ENCODE measurements around the gene DOCK10.

Gene DOCK10

DNA sequence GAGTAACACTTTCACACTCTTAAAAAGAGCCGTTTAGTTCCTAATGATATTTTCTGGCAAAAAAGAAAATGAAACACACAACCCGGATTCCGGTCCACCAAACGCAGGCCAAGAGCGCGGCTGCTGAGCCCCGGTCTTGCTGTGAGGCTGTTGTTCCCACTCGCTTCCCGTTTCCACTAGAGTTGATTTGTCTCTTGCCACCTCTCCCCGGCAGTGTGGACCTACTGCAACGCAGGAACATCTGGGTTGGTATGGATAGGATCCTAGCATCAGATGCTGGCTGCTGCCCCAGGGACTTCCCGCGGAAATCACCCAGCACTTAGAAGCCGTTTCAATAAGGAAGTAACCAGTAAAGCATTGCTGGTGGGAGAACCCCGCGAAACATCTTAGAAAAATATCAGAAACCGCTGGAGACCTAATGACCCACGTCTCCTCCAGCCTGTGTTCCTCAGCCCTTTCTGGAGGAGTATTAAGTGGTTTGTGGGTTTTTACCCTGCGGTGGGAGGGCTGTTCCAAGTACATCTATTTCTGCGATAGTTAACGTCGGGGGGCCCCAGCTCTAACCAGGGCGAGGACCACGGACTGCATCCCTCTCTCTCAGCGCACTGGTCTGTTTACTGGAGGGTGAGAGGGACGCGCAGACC is 939 bp downstream of the DOCK10 start:
- peak; percentile 57 for DNase-seq (ENCODE audit: low read depth)

DNA sequence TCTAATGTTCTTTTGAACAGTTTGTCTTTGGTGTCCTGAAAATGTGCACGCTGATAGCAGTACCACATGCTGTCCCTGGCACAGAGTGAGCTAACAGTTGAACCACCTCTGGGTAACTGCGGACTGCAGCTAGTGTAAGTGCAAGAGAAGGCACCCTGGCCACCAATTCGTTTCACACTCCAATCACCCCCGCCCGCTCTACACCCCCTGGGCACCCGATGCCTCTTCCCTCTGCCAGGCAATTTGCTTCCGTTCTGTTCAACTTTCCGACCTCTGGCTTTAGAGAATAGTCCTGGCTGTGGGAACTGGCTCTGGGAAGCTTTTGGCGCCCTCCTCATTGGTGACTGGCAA is 1.4 kb downstream of the DOCK10 start:
- DNase-seq (ENCODE audit: low read depth): peak; percentile 29

DNA sequence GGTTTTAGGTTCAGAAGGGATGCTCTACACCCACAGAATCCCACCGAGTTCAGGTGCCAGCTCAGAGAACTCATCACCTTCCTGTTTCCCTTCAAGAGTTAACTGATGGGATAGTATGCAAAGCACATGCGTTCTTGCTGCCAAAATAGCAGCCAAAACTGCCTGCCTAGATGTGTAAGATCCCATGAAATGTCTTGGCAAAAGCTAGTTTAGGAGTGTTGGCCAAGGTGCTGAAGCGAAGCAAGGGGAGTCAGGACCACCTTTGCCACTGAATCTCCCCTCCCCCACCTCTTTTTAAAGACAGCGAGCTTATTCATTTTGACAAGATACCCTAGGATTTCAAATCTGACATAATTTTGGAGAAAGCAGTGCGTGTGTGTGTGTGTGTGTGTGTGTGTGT is 2.1 kb downstream of the DOCK10 start:
- no peak for DNase-seq (ENCODE audit: low read depth)

DNA sequence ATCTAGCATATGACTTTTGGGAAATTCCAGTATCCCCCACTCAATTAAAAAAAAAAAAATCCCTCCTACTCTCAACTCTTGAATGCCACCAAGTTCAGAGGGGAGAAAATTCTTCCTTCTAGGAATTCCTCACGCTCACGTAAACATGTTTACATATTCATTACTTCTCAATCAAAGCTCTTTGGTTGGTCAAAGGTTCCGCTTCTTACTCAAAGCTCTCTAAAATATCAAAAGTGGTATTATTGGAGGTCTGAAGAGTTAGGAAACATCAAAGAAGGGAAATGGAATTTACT is 4.1 kb downstream of the DOCK10 start:
- DNase-seq (ENCODE audit: low read depth): no peak

DNA sequence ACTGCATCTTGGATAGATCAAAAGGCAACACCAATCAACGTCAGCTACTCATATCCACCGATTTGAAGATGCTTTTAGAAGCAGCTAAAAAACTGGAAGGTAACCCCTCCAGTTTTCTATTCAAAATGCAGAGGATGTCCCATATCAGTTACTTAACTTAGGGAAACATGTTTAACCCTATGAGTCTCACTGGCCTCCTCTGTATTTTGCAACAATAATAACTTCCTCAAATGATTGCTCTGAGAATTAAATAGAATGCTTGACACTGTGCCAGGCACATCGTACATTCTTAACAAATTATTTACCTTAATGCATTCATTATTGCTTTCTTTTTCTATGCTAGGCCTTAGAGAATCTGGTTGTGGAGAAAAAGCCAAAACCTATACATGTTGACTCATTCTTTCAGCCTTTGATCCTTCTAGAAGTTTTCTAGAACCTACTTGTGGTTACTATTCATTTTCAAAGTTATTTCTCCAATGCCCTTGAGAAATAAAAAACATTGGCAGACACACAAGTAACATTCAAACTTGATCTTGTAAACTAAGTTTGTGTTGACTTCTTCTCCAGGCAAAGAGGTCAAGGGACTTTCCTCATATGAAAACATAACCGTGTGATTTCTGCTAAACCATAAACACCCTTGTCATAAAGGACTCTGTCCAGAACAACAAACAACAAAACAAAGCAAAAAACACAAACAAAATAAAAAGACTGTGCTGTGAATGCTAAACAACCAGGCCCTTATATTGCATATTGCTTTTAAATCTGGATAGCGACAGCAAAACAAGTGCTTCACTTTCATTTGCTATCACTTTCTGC is 4.6 kb downstream of the DOCK10 start:
- no peak for DNase-seq (ENCODE audit: low read depth)

DNA sequence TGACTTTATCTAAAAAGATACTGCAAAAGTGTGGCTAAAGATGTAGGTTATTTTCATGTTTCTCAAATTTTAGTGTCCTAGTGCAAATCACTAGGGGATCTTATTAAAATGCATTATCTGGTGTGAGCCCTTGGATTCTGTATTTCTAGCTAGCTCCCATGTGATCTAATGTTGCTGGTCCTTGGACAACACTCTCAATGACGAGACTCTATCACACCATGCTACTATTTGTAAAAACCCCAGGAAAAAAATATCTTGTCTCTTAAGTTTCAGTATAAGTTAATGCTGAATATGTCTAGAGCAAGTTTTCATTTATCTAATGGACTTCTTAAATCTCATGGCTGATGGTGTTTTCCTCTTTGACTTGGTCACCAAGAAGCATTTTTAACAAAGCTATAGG is 5.8 kb downstream of the DOCK10 start:
- DNase-seq (ENCODE audit: low read depth): no peak

DNA sequence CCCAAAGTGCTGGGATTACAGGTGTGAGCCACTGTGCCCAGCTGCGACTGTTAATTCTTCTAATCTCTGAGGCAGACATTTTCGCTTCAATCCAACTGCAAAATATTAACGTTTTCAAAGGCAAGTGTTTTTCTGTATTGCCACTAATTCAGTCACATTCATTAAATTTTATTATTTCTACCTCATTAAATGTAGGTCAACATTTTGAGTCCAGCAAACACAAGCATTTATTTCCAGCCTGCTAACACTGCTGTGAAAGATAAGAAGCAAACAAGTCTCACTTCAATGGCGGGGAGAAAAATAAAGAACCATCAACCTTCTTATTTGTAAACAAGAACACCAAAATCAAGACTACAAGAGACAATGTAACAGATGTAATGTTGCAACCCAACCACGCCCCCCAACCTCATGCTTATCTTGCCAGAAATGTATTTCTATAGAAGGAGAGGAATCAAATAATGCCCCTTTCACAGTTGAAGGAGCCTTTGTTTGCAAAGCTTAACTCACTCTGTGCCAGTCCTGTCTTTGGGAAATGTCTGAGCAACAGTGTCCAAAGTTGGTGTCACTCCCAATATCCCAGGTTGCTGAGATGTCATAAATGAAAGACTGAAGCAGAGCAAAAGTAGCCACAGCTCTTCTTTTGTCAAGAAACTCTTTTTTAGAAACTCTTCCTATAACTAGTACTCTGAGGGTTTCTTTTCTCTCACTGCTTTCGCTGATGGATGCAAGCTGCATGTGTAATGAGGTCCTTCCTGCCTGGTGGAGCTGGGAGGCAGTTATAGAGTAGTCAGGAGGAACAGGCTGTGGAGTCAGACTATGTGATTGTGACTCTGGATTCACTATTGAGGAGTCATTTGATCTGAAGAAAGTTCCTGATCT is 8.6 kb downstream of the DOCK10 start:
- no peak for DNase-seq (ENCODE audit: low read depth)

DNA sequence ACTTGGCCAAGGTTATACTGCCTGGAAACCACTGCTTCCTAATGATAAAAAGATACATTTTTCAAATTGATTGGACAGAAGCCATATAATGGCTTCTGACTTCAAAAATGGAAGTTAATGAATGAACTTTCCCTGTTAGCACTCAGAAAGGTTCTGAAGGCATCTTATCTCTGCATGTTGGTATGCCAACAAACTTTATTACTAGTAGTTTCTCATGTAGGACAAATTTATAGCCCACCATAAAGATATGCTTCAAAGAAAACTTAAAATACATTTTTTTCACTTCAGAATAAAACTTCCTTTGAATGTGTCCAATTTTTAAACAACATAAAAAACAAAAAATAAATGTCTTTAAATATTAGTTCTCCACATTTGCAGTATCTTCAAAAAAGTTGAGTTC is 10.0 kb downstream of the DOCK10 start:
- DNase-seq (ENCODE audit: low read depth): no peak

DNA sequence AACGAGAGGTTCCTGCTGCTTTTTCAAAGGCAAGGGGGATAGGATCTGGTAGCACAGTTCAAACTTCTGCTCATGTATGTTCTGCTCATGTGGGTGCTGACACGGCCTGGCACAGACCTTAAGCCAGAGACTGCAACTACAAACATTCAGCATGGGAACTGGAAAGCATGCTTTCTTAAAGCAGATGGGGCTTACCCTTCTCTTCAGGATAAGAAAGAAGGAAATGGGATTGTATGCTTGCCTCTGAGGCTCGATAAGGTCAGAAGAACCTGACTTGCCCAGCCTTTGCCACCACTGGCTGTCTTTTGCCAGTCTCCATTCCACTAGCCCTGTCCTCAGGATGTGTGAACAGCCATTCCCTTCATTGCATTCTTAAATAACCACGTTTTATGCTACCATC is 10.7 kb downstream of the DOCK10 start:
- no peak for DNase-seq (ENCODE audit: low read depth)

DNA sequence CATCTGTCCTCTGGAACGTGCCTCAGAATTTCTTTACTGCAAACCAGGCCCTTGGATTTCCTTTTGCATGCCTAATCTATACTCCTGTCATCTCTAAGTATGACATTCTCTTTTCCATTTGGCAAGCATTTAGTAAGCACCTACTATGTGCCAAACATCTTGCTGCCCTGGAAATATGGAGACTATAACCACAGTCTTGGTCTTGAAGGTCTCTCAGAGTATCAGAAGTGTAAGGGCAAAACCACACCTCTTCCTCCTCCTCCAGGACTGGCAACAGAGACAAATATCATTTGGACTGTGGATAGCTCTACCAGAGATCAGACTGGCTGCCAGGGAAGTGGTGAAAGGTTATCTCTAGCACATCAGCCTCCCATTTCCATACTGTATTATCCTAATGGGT is 11.4 kb downstream of the DOCK10 start:
- DNase-seq (ENCODE audit: low read depth): no peak

DNA sequence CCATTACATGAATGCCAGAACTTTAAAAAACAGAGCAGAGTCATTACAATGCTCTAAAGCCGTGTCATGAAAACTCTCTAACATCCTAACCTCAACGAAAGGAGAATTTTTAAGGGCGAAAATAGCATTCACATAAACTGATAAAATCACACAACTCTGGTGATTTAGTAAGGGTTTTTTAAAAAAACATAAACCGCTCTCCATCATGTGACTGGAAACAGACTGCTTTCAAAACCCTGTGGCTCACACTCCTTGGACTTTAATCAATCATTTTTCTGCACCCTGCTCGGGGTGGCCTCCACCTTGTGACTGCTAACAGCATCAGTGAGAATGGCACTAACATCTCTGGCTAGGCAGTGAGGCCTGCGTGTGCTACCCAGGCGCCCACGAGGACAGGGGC is 12.1 kb downstream of the DOCK10 start:
- no peak for DNase-seq (ENCODE audit: low read depth)

DNA sequence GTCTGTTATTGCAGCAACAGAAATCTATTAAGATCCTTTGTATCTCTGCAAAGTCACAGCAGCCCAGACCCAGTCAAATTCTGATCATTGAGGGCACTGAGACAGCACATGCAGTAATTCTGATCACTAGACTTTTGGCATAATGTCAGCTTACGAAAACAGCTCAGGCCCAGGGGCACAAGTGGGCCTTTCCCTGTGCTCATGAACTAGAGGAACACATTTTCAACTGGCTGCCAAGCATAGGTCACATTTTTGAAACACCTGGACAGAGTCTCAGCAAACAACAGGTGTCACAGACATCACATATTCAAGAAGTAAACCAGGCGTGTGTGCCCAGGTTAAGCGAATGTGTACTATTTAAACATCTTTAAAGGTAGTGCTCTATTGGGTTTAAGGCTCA is 13.7 kb downstream of the DOCK10 start:
- DNase-seq (ENCODE audit: low read depth): no peak

DNA sequence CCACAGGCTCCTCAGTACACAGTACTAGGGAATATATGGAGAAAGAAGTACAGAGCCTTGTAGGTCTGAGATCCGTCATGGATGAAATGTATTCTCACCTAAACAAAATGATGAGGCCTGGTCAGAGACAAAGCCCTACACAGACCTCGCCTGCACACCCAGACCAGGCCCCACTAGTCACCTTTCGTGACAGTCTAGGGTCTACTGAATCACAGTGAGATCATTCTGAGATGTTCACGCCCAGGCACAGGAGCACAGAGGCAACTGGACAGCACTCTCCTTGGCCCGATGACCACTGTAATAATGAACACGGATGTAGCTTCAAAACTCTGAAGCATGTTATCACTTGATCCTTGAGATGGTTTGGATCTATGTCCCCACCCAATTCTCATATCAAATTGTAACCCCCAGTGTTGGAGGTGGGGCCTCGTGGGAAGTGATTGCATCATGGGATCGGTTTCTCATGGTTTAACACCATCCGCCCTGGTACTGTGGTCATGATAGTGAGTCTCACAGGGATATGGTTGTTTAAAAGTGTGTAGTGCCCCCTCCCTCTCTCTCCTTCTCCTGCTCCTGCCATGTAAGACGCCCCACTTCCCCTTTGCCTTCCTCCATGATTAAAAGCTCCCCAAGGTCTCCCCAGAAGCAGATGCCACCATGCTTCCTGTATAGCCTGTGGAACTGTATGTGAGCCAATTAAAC is 15.1 kb downstream of the DOCK10 start:
- DNase-seq (ENCODE audit: low read depth): no peak

DNA sequence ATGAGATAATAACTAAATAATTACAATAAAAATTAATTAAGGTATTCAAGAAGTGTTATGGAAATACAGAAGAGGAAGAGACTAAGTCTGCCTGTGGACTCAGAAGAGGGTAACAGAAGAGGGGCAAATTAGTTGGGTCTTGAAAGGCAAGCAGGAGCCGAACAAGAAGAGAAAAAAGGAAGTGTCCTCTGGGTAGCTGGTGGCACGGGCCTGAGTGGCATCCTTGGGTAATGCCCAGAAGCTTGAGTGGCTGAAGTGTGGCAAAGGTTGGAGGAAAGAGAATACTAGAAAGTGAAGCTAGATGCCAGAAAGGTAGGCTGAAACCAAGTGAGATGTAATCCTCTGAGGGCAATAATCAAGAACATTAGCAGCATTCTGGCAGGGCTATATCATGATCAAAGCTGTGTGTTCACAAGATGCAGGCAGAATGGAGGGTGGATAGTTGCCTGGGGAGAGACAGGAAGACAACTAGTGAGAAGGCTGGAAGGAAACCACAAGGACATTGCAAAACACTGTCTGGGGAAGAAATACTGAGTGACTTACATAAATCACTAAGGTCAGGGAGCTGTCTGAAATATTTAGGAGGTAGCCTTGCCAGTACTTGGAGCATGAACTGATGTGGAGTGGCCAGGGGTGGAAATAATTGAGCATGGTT is 16.2 kb downstream of the DOCK10 start:
- no peak for DNase-seq (ENCODE audit: low read depth)

DNA sequence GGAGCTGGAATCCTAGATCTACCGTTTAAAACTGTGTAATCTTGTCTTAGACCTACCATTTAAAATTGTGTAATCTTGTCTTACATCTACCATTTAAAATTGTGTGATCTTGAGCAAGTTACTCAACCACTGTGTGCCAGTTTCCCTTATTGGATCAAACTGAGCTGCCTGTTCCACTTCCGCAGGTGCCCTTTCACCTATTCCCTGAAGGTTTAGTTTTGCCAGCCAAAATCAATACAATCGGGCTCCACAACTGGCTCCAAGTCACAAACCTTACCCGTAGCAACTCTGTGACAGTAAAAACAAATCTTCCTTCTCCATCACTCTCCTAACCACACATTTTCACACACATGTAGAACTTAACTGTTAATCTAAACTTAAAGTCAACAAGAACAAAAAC is 20.1 kb downstream of the DOCK10 start:
- DNase-seq (ENCODE audit: low read depth): no peak

DNA sequence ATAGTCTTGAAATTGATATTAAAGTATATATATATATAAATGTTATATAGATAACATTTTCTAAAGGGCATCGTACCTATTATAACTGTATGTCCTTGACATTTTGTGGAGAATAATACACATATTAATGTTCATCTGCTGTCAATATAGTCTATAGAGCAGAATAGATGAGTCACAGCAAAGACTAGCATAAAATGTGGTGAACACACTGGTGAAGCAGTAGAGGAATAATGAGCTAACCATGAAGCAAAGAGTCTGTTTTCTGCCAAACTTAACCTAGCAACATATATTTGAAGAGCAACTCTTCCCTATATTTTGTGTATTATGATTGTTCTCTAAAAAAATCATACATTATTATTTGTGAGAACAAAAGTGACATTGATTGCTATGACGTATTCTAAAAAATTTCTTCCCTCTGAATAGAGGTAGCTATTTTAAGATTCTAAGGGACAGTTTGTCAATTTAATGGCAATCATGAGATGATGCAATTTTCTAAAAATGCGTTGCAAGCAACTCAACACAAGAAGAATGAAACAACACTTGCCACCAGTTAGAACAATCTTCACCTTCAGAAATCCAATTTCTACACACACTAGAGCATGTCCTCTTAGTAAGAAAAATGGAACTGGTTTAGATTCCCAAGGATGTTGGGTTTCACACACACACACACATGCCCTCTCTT is 22.0 kb downstream of the DOCK10 start:
- no peak for DNase-seq (ENCODE audit: low read depth)

DNA sequence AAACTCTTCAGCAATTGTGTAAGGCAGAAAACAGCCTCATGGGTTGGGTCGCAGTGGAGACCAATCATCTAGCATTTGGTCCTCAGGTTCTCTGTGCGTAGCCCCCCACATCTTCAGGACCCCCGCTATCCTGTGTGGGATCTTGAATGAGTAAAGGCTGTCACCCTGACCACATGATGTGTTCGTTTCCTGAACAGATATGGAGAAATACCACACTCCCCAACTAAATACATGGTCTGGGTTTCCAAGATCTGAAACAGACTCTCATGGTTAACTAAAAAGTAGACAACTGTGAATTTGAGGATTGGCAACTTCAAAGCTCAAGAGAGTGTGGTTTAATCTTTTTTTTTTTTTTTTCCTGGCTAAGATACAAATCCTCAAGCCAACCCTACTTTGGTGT is 23.2 kb downstream of the DOCK10 start:
- no peak for DNase-seq (ENCODE audit: low read depth)

DNA sequence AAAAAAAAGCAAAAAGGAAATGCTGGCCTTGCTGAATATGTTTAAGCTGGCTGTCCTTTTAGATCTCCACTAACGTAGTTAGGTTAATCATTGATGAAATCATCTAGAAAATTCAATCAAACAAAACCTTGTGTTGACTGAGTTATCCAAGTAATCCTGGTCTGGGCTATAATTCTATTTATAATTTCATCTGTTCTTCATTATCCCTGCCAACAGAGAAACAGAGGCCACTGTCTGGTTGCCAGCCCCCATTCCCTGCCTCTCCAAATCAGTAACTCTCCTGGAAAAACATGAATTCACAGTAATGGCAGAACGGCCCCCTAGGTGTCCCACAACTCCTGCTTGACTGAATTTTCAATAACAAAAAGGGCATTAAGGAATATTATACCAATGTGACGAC is 24.6 kb downstream of the DOCK10 start:
- DNase-seq (ENCODE audit: low read depth): no peak

DNA sequence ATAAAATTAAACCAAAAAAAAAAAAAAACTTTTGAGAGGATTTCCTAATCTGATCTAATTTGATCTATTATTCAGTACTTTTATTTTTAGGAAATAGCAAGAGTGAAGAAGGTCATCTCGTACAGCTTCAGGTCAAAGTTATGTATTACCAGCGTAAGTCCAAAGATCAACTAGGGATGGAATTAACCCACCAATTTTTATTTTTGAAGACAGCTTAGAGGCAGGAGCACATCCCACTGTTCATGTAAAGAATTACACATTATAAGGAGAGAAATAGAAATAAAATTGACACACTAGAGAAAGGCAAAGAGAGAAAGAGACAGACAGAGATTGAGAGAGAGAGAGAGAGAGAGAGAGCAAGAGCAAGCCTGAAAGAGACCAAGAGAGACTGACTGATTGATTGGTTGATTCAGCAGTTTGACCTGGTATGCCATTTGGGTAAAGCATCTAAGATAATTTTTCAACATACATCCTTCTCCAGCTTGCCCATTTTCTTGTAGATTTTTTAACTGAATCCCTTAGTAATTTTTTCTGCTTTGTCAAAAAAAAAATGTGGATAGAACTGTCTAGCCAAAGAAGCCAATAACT is 25.1 kb downstream of the DOCK10 start:
- no peak for DNase-seq (ENCODE audit: low read depth)

DNA sequence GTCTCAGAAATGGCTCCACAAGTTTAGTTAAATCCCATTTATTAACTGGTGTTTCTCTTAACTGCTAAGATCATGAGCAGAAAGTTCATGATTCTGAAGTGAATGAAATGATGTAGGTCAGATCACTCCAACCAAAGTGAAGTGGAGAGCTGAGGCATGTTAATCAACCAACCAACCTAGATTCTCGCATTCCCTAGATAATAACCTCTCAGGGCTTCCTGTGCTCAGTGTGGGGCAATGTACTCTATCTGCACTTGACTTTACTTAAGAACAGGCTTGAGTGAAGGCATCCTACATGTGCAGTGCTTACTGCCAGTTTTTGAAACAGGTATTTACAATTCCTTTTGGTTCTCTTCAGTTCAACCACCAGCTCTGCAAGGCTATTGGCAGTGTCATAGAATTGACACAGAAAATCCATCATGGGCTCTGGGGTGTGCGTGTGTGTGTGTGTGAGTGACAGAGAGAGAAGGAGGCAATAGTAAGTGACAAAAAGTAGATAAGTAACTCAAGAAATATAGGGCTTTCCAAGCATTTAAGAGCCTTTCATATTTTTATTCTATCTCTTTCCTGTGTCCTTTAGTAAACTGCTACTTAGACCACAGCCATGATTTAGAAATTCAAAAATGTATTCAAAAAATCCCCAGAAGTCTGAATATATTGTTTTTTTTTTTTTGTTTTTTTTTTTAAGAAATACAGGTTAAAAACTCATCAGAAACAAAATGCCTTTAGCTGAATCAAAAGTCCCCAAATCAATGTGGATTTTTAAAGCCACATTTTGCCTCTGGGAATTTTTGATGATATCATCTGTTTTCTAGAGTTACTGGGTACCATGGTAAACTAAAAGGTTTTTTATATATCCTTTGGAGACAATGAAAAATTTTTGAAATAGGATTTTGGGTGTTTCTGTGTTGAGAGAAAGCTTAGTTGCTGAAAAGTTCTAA is 28.6 kb downstream of the DOCK10 start:
- DNase-seq (ENCODE audit: low read depth): no peak
